Vagina (tissue), 2 donors: Measurements from ENCODE around the gene KCNG2.

Experiments used
- POLR2A ChIP-seq, 2 donors: fragments of 450-650 bp; IDR thresholded peaks; one replicate each; pipeline ENCODE4 v1.6.1; 2017; ENCODE audit warnings: antibody characterized with exemption in 2 of 2, mild to moderate bottlenecking in 2 of 2, moderate library complexity in 2 of 2
- POLR2AphosphoS5 ChIP-seq, 2 donors: sonication (generic); formaldehyde crosslinking; IDR thresholded peaks; one replicate each; pipeline ENCODE4 v1.9.0; 2017; ENCODE audit warnings: antibody characterized with exemption in 2 of 2, mild to moderate bottlenecking in 2 of 2, low read depth in 1 of 2; ENCODE audit not compliant: insufficient read depth in 1 of 2
- TF ChIP-seq, protein P1 (sequence below), 3 experiments: fragments of 450-650 bp in 2 of 3; fragments of 200-600 bp in 1 of 3; sonication (generic) in 1 of 3; IDR thresholded peaks; one replicate each; pipeline ENCODE4 v1.5.1; 2017 to 2019; ENCODE audit warnings: antibody characterized with exemption in 3 of 3, mild to moderate bottlenecking in 2 of 3, moderate library complexity in 2 of 3

DNA sequence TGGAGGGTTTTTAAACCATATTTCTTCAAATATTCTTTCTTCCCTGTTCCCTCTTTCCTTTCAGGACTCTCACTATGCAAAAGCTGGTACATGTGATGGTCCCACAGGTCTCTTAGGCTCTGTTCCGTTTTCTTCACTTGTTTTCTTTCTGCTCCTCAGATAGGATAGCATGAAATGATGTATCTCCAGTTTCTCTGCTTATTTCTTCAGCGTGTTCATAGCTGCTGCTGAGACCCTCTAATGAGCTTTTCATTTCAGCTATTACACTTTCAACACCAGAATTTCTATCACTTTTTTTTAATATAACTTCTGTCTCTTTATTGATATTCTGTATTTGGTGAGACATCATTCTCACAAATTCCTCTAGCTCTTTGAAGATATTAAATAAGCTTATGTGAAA lies 63.9 kb downstream of the KCNG2 start:
- TF ChIP-seq POLR2A (IDR thresholded peaks at IDR 0.05) (no peak), POLR2AphosphoS5 (IDR thresholded peaks at IDR 0.05; ENCODE audit: insufficient read depth in 1 of 2, low read depth in 1 of 2) (no peak)
- TF ChIP-seq, protein P1, sequence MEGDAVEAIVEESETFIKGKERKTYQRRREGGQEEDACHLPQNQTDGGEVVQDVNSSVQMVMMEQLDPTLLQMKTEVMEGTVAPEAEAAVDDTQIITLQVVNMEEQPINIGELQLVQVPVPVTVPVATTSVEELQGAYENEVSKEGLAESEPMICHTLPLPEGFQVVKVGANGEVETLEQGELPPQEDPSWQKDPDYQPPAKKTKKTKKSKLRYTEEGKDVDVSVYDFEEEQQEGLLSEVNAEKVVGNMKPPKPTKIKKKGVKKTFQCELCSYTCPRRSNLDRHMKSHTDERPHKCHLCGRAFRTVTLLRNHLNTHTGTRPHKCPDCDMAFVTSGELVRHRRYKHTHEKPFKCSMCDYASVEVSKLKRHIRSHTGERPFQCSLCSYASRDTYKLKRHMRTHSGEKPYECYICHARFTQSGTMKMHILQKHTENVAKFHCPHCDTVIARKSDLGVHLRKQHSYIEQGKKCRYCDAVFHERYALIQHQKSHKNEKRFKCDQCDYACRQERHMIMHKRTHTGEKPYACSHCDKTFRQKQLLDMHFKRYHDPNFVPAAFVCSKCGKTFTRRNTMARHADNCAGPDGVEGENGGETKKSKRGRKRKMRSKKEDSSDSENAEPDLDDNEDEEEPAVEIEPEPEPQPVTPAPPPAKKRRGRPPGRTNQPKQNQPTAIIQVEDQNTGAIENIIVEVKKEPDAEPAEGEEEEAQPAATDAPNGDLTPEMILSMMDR (IDR thresholded peaks at IDR 0.05): no peak
